ENCODE data around the gene CHST12.
"Not testable (repeated sequence)": the region's sequence is repeated elsewhere in the genome, so short reads cannot be mapped to it uniquely, and the experiment has no call there.

GRCh38 chr7:2378125-2378524 lies 25.3 kb upstream of the CHST12 start:
- TF ChIP-seq CTCF (conservative IDR thresholded peaks at IDR 0.05; ENCODE audit: low read length); EZH2phosphoT487 (IDR thresholded peaks at IDR 0.05; ENCODE audit: borderline replicate concordance, low read depth, low read length): not testable (repeated sequence)
